CD4-positive, alpha-beta T cell (primary cell): ENCODE measurements around the gene NFKBIA. TPM values are rescaled to one million over a fixed set of nuclear protein-coding genes. Genes with fewer than 3 reads are reported as not detected.
A peak's percentile ranks its signal among the peaks of the same experiment; 100 is the strongest.

Experiments used
- ATAC-seq: fragments of 200-7000 bp; cut with Tn5 transposase; one replicate; pipeline ENCODE4 v1.10.0; 2022; ENCODE audit warnings: mild to moderate bottlenecking; ENCODE audit not compliant: poor library complexity
- CTCF ChIA-PET: fragments of 350-600 bp; sonication (Branson Sonifier 250); formaldehyde crosslinking; loops from one replicate; lab custom pipeline; 2021; ENCODE audit warnings: antibody characterized with exemption, inconsistent platforms; lab: Charles Lee
- POLR2A ChIA-PET: fragments of 350-600 bp; sonication (Branson Sonifier 250); formaldehyde crosslinking; loops from one replicate; lab custom pipeline; 2021; ENCODE audit warnings: antibody characterized with exemption, inconsistent platforms; lab: Charles Lee
- DNase-seq, 14 experiments: peaks; one replicate each; pipeline ENCODE4 v3.0.0-alpha.2; 2013 to 2020; ENCODE audit warnings: mixed read lengths in 2 of 14
- H3K27ac ChIP-seq, 2 donors: one replicate each; pipeline versions ENCODE4 v1.5.1 to v1.7.0; 2013; ENCODE audit warnings: low read length in 2 of 2, low read depth in 1 of 2, mild to moderate bottlenecking in 1 of 2
- H3K27me3 ChIP-seq, 2 experiments: 1 replicate in 1 of 2; 2 replicates in 1 of 2; pipeline versions ENCODE4 v1.6.1 to v1.7.0; 2013; ENCODE audit warnings: low read length in 2 of 2, control low read depth in 1 of 2, mild to moderate bottlenecking in 1 of 2, moderate library complexity in 1 of 2; ENCODE audit not compliant: insufficient read depth in 2 of 2, control insufficient read depth in 1 of 2
- H3K36me3 ChIP-seq: one replicate; pipeline ENCODE4 v1.6.1; 2013; ENCODE audit warnings: low read length, control low read depth; ENCODE audit not compliant: insufficient read depth
- H3K4me1 ChIP-seq: one replicate; pipeline ENCODE4 v1.6.1; 2013; ENCODE audit warnings: low read length, control low read depth; ENCODE audit not compliant: insufficient read depth
- H3K4me3 ChIP-seq: one replicate; pipeline ENCODE4 v1.5.1; 2013; ENCODE audit warnings: mild to moderate bottlenecking, low read length, moderate library complexity
- H3K9me3 ChIP-seq, 2 experiments: 1 replicate in 1 of 2; 2 replicates in 1 of 2; pipeline versions ENCODE4 v1.6.1 to v1.7.0; 2013; ENCODE audit warnings: low read length in 2 of 2, mild to moderate bottlenecking in 2 of 2, control low read depth in 1 of 2, moderate library complexity in 1 of 2; ENCODE audit not compliant: control insufficient read depth in 1 of 2, insufficient read depth in 1 of 2
- H3K27ac Mint-ChIP-seq: one replicate; pipeline ENCODE4 v1.8.0; 2020; ENCODE audit warnings: mixed read lengths
- H3K27me3 Mint-ChIP-seq: one replicate; pipeline ENCODE4 v1.8.0; 2021; ENCODE audit warnings: mixed read lengths
- H3K36me3 Mint-ChIP-seq: one replicate; pipeline ENCODE4 v1.8.0; 2021; ENCODE audit warnings: low read depth, mixed read lengths
- H3K4me1 Mint-ChIP-seq: one replicate; pipeline ENCODE4 v1.8.0; 2021; ENCODE audit warnings: low read depth, mixed read lengths
- H3K4me3 Mint-ChIP-seq: one replicate; pipeline ENCODE4 v1.8.0; 2020; ENCODE audit warnings: mild to moderate bottlenecking, mixed read lengths
- H3K9me3 Mint-ChIP-seq: one replicate; pipeline ENCODE4 v1.8.0; 2020; ENCODE audit warnings: mixed read lengths
- intact Hi-C, 2 experiments: fragments of 100-400 bp; cut with DNase I in 1 of 2; cut with micrococcal nuclease in 1 of 2; formaldehyde crosslinking; loops; one replicate each; pipeline versions ENCODE4 v1.15.1 to v1.9.0; 2023 to 2025; cut with DNase I, micrococcal nuclease
- polyA plus RNA-seq, 2 donors: library from polyadenylated mRNA; unstranded; fragments of 120-200 nt; gene quantifications; one replicate each; pipeline ENCODE4 v1.2.1, GENCODE V29; 2013
- total RNA-seq, 174 experiments: library from RNA in 2 of 174; stranded (reverse) in 2 of 174; gene quantifications; one replicate each; pipeline ENCODE4 v1.2.3 and lab custom pipeline; 2021 to 2026
- TF ChIP-seq, protein P1 (sequence below): fragments of 200-600 bp; IDR thresholded peaks from one replicate; pipeline ENCODE4 v1.8.0; 2022; ENCODE audit warnings: antibody characterized with exemption, mild to moderate bottlenecking

NFKBIA gene, protein sequence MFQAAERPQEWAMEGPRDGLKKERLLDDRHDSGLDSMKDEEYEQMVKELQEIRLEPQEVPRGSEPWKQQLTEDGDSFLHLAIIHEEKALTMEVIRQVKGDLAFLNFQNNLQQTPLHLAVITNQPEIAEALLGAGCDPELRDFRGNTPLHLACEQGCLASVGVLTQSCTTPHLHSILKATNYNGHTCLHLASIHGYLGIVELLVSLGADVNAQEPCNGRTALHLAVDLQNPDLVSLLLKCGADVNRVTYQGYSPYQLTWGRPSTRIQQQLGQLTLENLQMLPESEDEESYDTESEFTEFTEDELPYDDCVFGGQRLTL
- total RNA-seq (1,000 to 10,000 TPM in 1 of 2 experiments, 100 to 1,000 TPM in 1; 977 to 1,030 TPM), total RNA-seq (lab: John Stamatoyannopoulos, UW) (84.7 to 2,888 (median 402) reads per million in 172 experiments)
- polyA plus RNA-seq (2013, experiment 1 of 2): 128 TPM
- 607 TPM for polyA plus RNA-seq (2013, experiment 2 of 2)

DNA sequence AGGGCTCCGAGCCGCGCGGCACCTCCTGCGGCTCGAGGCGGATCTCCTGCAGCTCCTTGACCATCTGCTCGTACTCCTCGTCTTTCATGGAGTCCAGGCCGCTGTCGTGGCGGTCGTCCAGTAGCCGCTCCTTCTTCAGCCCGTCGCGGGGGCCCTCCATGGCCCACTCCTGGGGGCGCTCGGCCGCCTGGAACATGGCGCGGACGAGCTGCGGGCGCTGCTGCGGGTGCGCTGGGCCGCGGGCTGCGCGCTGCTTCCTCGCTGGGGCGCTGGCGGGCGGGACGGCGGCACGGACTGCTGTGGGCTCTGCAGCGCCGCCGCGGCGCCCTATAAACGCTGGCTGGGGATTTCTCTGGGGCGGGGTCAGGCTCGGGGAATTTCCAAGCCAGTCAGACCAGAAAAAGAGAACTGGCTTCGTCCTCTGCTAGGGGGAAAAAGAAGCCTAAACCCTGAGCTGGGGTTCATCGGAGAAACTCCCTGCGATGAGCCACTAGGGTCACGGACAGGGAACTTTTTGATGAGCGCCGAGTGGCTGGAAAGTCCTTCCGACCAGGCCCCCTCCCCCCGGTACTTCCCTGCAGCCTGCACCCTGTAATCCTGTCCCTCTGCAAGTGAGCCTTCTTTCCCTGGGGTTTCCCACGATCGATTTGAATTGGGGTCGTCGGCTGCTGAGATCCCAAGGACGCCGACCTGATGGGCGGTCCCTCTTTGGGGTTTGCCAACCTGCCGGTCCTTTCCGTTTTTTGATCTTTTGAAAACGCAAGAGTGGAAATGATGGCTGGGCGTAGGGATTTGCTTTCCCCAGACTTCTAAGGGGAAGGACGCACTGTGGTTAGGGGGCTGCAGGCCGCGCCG lies at the start of gene NFKBIA:
Gene NFKBIA (minus strand): TSS at position 301 of the 855 bp plus-strand sequence. CDS start 105 bp downstream, at position 196.
- H3K4me1 Mint-ChIP-seq: peaks cover 62% of the 10 kb centered on the region
- ATAC-seq (peak; percentile 64), DNase-seq (peak; percentile 87 to 98 (median 93))
- no peaks in the 10 kb centered on the region for H3K27me3 Mint-ChIP-seq
- Histone ChIP-seq H3K36me3 (peaks cover 39% of the 10 kb centered on the region), H3K9me3 (no peaks in the 10 kb centered on the region), H3K4me3 (peak within 1 kb of the TSS; percentile 86), H3K27me3 (no peaks in the 10 kb centered on the region), H3K27ac (peak within 1 kb of the TSS; percentile 98 to 100), H3K4me1 (peaks cover 42% of the 10 kb centered on the region)
- H3K36me3 Mint-ChIP-seq: peaks cover 52% of the 10 kb centered on the region
- intact Hi-C loops: loop anchor here (1.0 to 10.0 kb wide), 9 partner anchors 112 to 942 kb away; partner anchors contain the start of genes BAZ1A (in 2 of the 2), SRP54 (in 2 of the 2), PRORP (in 1 of the 2) and PSMA6 (in 1 of the 2)
- POLR2A ChIA-PET: interaction anchor here (0.6 to 7.6 kb wide), 49 partner anchors 9 to 690 kb away, joined by 3 to 173 read pairs (median 6); partner anchors contain the start of genes BRMS1L, CFL2, FAM177A1 and PPP2R3C
- peak within 1 kb of the TSS; percentile 97 for H3K4me3 Mint-ChIP-seq
- TF ChIP-seq, protein P1, sequence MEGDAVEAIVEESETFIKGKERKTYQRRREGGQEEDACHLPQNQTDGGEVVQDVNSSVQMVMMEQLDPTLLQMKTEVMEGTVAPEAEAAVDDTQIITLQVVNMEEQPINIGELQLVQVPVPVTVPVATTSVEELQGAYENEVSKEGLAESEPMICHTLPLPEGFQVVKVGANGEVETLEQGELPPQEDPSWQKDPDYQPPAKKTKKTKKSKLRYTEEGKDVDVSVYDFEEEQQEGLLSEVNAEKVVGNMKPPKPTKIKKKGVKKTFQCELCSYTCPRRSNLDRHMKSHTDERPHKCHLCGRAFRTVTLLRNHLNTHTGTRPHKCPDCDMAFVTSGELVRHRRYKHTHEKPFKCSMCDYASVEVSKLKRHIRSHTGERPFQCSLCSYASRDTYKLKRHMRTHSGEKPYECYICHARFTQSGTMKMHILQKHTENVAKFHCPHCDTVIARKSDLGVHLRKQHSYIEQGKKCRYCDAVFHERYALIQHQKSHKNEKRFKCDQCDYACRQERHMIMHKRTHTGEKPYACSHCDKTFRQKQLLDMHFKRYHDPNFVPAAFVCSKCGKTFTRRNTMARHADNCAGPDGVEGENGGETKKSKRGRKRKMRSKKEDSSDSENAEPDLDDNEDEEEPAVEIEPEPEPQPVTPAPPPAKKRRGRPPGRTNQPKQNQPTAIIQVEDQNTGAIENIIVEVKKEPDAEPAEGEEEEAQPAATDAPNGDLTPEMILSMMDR: peak; percentile 34
- no peaks in the 10 kb centered on the region for H3K9me3 Mint-ChIP-seq
- CTCF ChIA-PET: interaction anchor here (0.6 to 2.4 kb wide), 21 partner anchors 9 to 869 kb away, joined by 3 to 18 read pairs (median 3); partner anchors contain the start of genes FAM177A1, PPP2R3C, PRORP and PSMA6
- H3K27ac Mint-ChIP-seq: peak within 1 kb of the TSS; percentile 100

DNA sequence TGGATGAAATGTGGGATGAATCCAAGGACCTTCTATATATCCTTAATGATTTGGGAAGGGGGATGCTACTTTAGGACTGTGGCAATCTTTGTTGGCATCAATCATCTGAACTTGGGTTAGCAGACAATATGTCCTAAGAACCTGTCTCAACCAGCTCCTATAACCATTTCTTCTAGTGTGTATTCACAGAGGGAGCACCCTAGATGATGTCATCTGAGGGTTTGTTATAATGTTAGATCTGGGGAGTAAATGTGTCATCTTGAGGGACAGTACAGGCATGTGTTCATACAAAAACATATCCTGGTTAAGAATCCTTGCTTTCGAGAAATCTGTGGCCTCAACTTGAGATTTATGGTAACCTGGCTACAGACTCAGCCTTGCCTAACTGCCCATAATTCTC lies 41.9 kb upstream of the NFKBIA start:
- TF ChIP-seq, protein P1: no peak
- no peak for DNase-seq
- H3K9me3 ChIP-seq: no peaks in the 10 kb centered on the region
- intact Hi-C loops: no loop called here
- ATAC-seq: no peak
- H3K36me3 ChIP-seq: no peaks in the 10 kb centered on the region
- H3K4me1 ChIP-seq: no peaks in the 10 kb centered on the region
- Mint-ChIP-seq H3K27ac (no peak overlapping the region), H3K36me3 (no peaks in the 10 kb centered on the region), H3K9me3 (no peaks in the 10 kb centered on the region), H3K4me1 (no peaks in the 10 kb centered on the region), H3K27me3 (no peaks in the 10 kb centered on the region), H3K4me3 (no peak overlapping the region)
- no peak overlapping the region for H3K27ac ChIP-seq
- POLR2A ChIA-PET: no interaction called here
- H3K27me3 ChIP-seq: peaks cover 0 to 4% of the 10 kb centered on the region in 2 experiments
- H3K4me3 ChIP-seq: no peak overlapping the region
- CTCF ChIA-PET: no interaction called here

DNA sequence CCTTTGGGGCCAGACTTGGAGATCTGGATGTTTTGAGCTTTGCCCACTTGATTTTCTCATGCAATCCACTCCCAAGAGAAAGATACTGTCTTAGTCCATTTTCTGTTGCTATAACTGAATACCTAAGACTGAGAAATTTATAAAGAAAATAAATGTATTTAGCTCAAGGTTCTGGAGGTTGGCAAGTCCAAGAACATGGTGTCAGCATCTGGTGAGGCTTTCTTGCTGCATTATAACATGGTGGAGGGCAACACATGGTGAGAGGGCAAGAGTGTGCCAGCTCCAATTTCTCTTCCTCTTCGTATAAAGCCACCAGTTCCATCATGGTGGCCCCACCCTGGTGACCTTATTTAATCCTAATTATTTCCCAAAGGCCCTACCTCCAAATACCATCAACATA lies 39.6 kb upstream of the NFKBIA start:
- POLR2A ChIA-PET: no interaction called here
- Mint-ChIP-seq H3K36me3 (no peaks in the 10 kb centered on the region), H3K27ac (no peak overlapping the region), H3K9me3 (no peaks in the 10 kb centered on the region), H3K4me3 (no peak overlapping the region), H3K4me1 (no peaks in the 10 kb centered on the region), H3K27me3 (no peaks in the 10 kb centered on the region)
- H3K4me1 ChIP-seq: no peaks in the 10 kb centered on the region
- TF ChIP-seq, protein P1: no peak
- ATAC-seq: no peak
- H3K9me3 ChIP-seq: no peaks in the 10 kb centered on the region
- no peak overlapping the region for H3K4me3 ChIP-seq
- no peaks in the 10 kb centered on the region for H3K36me3 ChIP-seq
- peaks cover 0 to 4% of the 10 kb centered on the region in 2 experiments for H3K27me3 ChIP-seq
- H3K27ac ChIP-seq: no peak overlapping the region
- intact Hi-C loops: no loop called here
- CTCF ChIA-PET: no interaction called here
- no peak for DNase-seq
